ENCODE results near the gene SLC39A11.

DNA sequence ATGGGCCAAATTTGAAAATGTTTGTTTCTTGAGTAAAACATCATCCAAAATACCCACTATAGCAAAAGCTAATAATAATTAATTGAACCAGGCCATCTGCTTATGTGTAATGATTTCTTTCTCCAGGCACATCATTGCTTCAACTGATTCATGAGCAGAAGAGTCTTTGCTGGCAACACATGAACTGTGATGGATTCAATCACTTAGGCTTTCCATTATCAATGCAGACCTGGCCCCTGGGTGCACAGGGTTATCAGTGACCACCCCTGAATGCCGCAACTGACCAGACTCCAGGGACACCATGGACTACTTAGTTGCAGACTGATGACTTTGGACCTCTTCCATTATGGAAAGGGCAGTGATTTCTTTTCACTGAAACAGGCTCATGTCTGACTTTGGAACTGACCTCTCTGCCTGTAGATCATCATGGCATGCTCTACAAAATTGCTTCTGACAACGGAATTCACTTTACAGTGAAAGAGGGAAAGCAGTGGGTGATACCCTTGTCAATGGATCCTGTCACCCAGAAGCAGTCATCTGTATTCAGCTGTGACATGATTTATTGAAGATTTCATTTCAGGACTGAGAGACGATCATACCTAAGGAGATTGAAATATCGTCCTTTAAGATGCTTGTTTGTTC lies 448.8 kb downstream of the SLC39A11 start:
- TF ChIP-seq POLR2A (IDR thresholded peaks at IDR 0.05) (no peak), CTCF (IDR thresholded peaks at IDR 0.05) (no peak)

All from testis (tissue), 2 donors.